Endothelial cell of umbilical vein (primary cell): Measurements from ENCODE around the gene TDP1. TPM values are rescaled to one million over a fixed set of nuclear protein-coding genes. Genes with fewer than 3 reads are reported as not detected.

Experiments used
- BruUV-seq: library from RNA; stranded (reverse); fragments of 400-500 nt; replicated peaks from 2 replicates; lab custom pipeline; 2021; lab: Mats Ljungman, UMichigan
- CTCF ChIA-PET: fragments of 300-600, 350-600 bp; sonication (Branson Sonifier 250); formaldehyde crosslinking; loops from one replicate; lab custom pipeline; 2021; ENCODE audit warnings: antibody characterized with exemption, inconsistent platforms; lab: Charles Lee
- POLR2A ChIA-PET: fragments of 300-600, 350-600 bp; sonication (Branson Sonifier 250); formaldehyde crosslinking; loops from one replicate; lab custom pipeline; 2021; ENCODE audit warnings: antibody characterized with exemption, inconsistent platforms; lab: Charles Lee
- DNase-seq: peaks from one replicate; pipeline ENCODE4 v3.0.0-alpha.2; 2011; ENCODE audit warnings: low read depth, low spot score
- FAIRE-seq: peaks from 2 replicates; lab custom pipeline; 2011; peaks lifted over from hg19 to GRCh38; lab: Jason Lieb, UNC
- H2AFZ ChIP-seq: 2 replicates; pipeline ENCODE4 v1.6.0; 2012; ENCODE audit warnings: low read depth, low read length, control low read depth, inconsistent platforms
- H3K27ac ChIP-seq: 2 replicates; pipeline ENCODE4 v1.5.1; 2011; ENCODE audit warnings: low read depth, mild to moderate bottlenecking, control low read depth, low read length, moderate library complexity; ENCODE audit not compliant: insufficient read depth
- H3K27me3 ChIP-seq, 2 experiments: 2 replicates each; pipeline versions ENCODE4 v1.6.0 to v1.6.1; 2011; ENCODE audit warnings: low read length in 2 of 2, mixed read lengths in 1 of 2; ENCODE audit not compliant: control insufficient read depth in 2 of 2, insufficient read depth in 2 of 2
- H3K36me3 ChIP-seq, 2 experiments: 2 replicates in 1 of 2; 3 replicates in 1 of 2; pipeline ENCODE4 v1.5.1; 2011; ENCODE audit warnings: low read length in 2 of 2, mild to moderate bottlenecking in 1 of 2, moderate library complexity in 1 of 2; ENCODE audit not compliant: control insufficient read depth in 2 of 2, insufficient read depth in 2 of 2; ENCODE audit errors: extremely low read depth in 1 of 2
- H3K4me1 ChIP-seq: 3 replicates; pipeline ENCODE4 v1.5.1; 2011; ENCODE audit warnings: mild to moderate bottlenecking, low read length; ENCODE audit not compliant: control insufficient read depth, insufficient read depth; ENCODE audit errors: extremely low read depth
- H3K4me2 ChIP-seq: 2 replicates; pipeline ENCODE4 v1.6.1; 2011; ENCODE audit warnings: low read length, control low read depth, mixed read lengths; ENCODE audit not compliant: insufficient read depth
- H3K4me3 ChIP-seq, 3 experiments: fragments of 200-600 bp in 1 of 3; sonication (generic), shearing (Covaris generic) in 1 of 3; replicated peaks in 1 of 3; 2 replicates each; pipeline ENCODE4 v1.5.1; 2011 to 2016; ENCODE audit warnings: control low read depth in 3 of 3, low read length in 3 of 3, mild to moderate bottlenecking in 2 of 3, inconsistent platforms in 1 of 3, low read depth in 1 of 3, moderate library complexity in 1 of 3; ENCODE audit not compliant: insufficient read depth in 1 of 3
- H3K79me2 ChIP-seq: 2 replicates; pipeline ENCODE4 v1.6.0; 2012; ENCODE audit warnings: low read length, inconsistent platforms; ENCODE audit not compliant: control insufficient read depth, insufficient read depth
- H3K9ac ChIP-seq: replicated peaks from 2 replicates; pipeline ENCODE3; 2011; ENCODE audit warnings: low read length, control low read depth; ENCODE audit not compliant: insufficient read depth; ENCODE audit errors: extremely low read depth
- H3K9me1 ChIP-seq: replicated peaks from 3 replicates; pipeline ENCODE4 v1.6.0; 2011; ENCODE audit warnings: mild to moderate bottlenecking, low read length; ENCODE audit not compliant: control insufficient read depth, insufficient read depth; ENCODE audit errors: extremely low read depth
- H3K9me3 ChIP-seq: replicated peaks from 2 replicates; pipeline ENCODE4 v1.5.1; 2012; ENCODE audit warnings: low read length, inconsistent platforms; ENCODE audit not compliant: control insufficient read depth, insufficient read depth
- H4K20me1 ChIP-seq: replicated peaks from 2 replicates; pipeline ENCODE3; 2011; ENCODE audit warnings: mild to moderate bottlenecking, low read length; ENCODE audit not compliant: control insufficient read depth, insufficient read depth; ENCODE audit errors: extremely low read depth
- EZH2 ChIP-seq: IDR thresholded peaks from 2 replicates; pipeline ENCODE4 v1.6.1; 2012; ENCODE audit warnings: borderline replicate concordance, low read depth, mild to moderate bottlenecking, moderate library complexity, low read length, inconsistent platforms; ENCODE audit not compliant: severe bottlenecking
- FOS ChIP-seq: IDR thresholded peaks from 2 replicates; pipeline ENCODE4 v1.6.1; 2011; ENCODE audit warnings: mild to moderate bottlenecking, low read length, moderate library complexity, borderline replicate concordance; ENCODE audit not compliant: insufficient read depth
- GATA2 ChIP-seq: IDR thresholded peaks from 2 replicates; pipeline ENCODE4 v1.7.0; 2011; ENCODE audit warnings: low read depth, mild to moderate bottlenecking, moderate library complexity, mixed read lengths, low read length; ENCODE audit not compliant: insufficient read length, insufficient read depth
- JUN ChIP-seq: IDR thresholded peaks from 2 replicates; pipeline ENCODE4 v1.6.1; 2011; ENCODE audit warnings: borderline replicate concordance, low read depth; ENCODE audit not compliant: insufficient read length, insufficient read depth
- MYC ChIP-seq: IDR thresholded peaks from one replicate; pipeline ENCODE4 v1.6.1; 2011; ENCODE audit warnings: mild to moderate bottlenecking, low read depth, low read length
- POLR2A ChIP-seq: IDR thresholded peaks from 2 replicates; pipeline ENCODE4 v1.6.1; 2012; ENCODE audit warnings: low read depth, mild to moderate bottlenecking, control low read depth, low read length
- POLR2AphosphoS5 ChIP-seq: IDR thresholded peaks from 2 replicates; pipeline ENCODE4 v1.6.1; 2012; ENCODE audit warnings: low read depth, mild to moderate bottlenecking, control low read depth, low read length, moderate library complexity; ENCODE audit not compliant: insufficient read depth
- dilution Hi-C: fragments of 300-500 bp; cut with MboI; formaldehyde crosslinking; loops from one replicate; pipeline ENCODE4 v1.15.0; 2019; ENCODE audit warnings: low sequenced_read_pairs; ENCODE audit not compliant: extremely low pct_ligation_motif_present
- intact Hi-C: fragments of 100-400 bp; cut with micrococcal nuclease; formaldehyde crosslinking; loops from one replicate; pipeline ENCODE4 v1.10.0; 2022
- polyA plus RNA-seq, 4 experiments: library from polyadenylated mRNA; depleted of rRNA in 3 of 4; stranded (reverse) in 3 of 4; unstranded in 1 of 4; fragments of >200 nt; gene quantifications; 2 replicates each; pipeline versions ENCODE4 v1.2.1 to v1.2.3, GENCODE V29; 2011 to 2012; ENCODE audit warnings: missing spikeins in 1 of 4
- total RNA-seq: library from RNA; stranded (reverse); gene quantifications from 2 replicates; pipeline ENCODE4 v1.2.3, GENCODE V29; 2021
- TF ChIP-seq, protein P1 (sequence below): IDR thresholded peaks from 2 replicates; pipeline ENCODE4 v1.6.1; 2011; ENCODE audit not compliant: insufficient read depth, insufficient read length
- TF ChIP-seq, protein P2 (sequence below), 2 donors: IDR thresholded peaks; 1 replicate in 1 of 2; 2 replicates in 1 of 2; pipeline ENCODE4 v1.5.1; 2011; ENCODE audit warnings: low read length in 2 of 2, mild to moderate bottlenecking in 2 of 2, moderate library complexity in 2 of 2, control low read depth in 1 of 2, inconsistent platforms in 1 of 2, low read depth in 1 of 2; ENCODE audit not compliant: insufficient read depth in 1 of 2; ENCODE audit errors: extremely low read depth in 1 of 2

TDP1 gene
- total and polyA plus RNA-seq, 2 donors (not counting 3 experiments of a cell fraction or from before 2014, with no cell fraction given) = 14.1 to 30.5 TPM

DNA sequence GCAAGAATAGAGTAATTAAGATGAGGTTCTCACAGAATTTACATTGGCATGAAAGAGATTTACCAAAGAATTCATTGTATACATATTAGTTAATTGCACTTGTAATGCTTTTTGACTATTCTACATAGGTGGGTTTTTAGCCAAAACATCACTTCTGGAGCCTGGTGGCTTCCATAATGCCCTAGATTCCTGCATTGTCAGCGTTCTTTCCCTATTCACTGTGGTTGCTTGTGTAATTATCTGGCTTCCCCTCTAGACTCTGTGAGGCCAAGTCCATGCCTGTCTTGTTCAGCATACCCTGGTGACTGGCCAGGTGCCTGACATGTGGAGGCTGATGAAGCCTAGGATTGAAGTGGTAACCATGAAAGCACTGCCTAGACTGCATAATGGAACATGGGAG lies 41.2 kb downstream of the TDP1 start:
- Histone ChIP-seq H2AFZ (no peak overlapping the region), H3K79me2 (no peaks in the 10 kb centered on the region), H3K4me3 (no peak overlapping the region), H4K20me1 (no peaks in the 10 kb centered on the region), H3K9ac (no peak overlapping the region), H3K27me3 (no peaks in the 10 kb centered on the region), H3K27ac (no peak overlapping the region), H3K9me1 (no peaks in the 10 kb centered on the region), H3K4me2 (no peak overlapping the region), H3K9me3 (no peaks in the 10 kb centered on the region), H3K36me3 (peaks cover 5 to 8% of the 10 kb centered on the region in 2 experiments), H3K4me1 (no peaks in the 10 kb centered on the region)
- dilution Hi-C loops = no loop called here
- TF ChIP-seq JUN (no peak), FOS (no peak), EZH2 (no peak), POLR2A (no peak), POLR2AphosphoS5 (no peak), GATA2 (no peak), MYC (no peak)
- TF ChIP-seq, protein P1, sequence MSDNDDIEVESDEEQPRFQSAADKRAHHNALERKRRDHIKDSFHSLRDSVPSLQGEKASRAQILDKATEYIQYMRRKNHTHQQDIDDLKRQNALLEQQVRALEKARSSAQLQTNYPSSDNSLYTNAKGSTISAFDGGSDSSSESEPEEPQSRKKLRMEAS = no peak
- TF ChIP-seq, protein P2, sequence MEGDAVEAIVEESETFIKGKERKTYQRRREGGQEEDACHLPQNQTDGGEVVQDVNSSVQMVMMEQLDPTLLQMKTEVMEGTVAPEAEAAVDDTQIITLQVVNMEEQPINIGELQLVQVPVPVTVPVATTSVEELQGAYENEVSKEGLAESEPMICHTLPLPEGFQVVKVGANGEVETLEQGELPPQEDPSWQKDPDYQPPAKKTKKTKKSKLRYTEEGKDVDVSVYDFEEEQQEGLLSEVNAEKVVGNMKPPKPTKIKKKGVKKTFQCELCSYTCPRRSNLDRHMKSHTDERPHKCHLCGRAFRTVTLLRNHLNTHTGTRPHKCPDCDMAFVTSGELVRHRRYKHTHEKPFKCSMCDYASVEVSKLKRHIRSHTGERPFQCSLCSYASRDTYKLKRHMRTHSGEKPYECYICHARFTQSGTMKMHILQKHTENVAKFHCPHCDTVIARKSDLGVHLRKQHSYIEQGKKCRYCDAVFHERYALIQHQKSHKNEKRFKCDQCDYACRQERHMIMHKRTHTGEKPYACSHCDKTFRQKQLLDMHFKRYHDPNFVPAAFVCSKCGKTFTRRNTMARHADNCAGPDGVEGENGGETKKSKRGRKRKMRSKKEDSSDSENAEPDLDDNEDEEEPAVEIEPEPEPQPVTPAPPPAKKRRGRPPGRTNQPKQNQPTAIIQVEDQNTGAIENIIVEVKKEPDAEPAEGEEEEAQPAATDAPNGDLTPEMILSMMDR (IDR thresholded peaks at IDR 0.05; ENCODE audit: extremely low read depth in 1 of 2, insufficient read depth in 1 of 2, low read depth in 1 of 2, low read length in 2 of 2) = no peak
- no TSS peak for BruUV-seq
- DNase-seq (no peak), FAIRE-seq (no peak)
- POLR2A ChIA-PET = no interaction called here
- CTCF ChIA-PET = interaction anchor here (2.9 kb wide), 1 partner anchor 23 kb away, joined by 10 read pairs; no protein-coding TSS in a partner anchor
- intact Hi-C loops = no loop called here
